ENCODE results near the gene NHEJ1.

The NHEJ1 gene

GRCh38 chr2:219182331-219183150 lies 21.9 kb upstream of the NHEJ1 start:
- DNase-seq, result no peak

- DNase-seq, result no peak
These were observed 20.9 kb upstream of the NHEJ1 start for GRCh38 chr2:219181531-219181930.

GRCh38 chr2:219180961-219181360 lies 20.3 kb upstream of the NHEJ1 start:
- no peak for DNase-seq

DNA sequence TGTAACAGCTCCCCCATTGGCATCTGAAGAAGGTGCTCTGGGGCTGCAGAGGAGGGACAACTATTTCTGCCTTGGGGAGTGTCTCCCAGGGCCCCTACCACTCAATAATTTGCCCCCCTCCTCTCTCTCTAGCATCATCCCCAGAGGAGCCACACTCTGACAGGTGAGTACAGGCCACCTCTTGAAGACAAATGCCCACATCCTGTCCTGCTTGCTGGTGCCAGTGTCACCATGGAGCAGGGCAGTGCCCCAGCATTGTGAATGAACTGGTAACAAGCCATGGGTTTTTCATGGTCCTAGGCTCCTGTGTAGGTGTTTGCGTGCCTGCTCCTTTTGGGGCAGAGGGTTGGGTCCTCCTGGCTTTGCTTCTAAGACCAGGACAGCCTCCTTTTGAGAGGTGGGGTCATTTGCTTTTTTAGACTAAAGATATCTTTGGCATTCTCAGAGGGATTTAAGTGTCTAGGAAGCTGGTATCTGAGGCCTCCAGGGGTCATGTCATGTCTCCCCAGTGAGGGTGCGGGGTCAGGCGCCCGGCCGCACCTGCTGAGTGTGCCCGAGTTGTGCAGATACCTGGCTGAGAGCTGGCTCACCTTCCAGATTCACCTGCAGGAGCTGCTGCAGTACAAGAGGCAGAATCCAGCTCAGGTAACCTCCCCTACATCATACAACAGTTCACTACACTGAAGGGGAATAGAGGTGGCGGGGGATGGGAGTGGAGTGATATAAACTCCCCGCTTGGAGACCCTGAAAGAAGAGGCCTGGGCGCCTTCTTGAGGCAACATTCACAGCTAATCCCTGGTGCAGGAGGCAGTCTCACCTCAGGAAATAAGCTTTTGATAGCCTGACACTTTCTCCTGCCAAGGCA lies 19.2 kb upstream of the NHEJ1 start:
- no peak for DNase-seq

DNA sequence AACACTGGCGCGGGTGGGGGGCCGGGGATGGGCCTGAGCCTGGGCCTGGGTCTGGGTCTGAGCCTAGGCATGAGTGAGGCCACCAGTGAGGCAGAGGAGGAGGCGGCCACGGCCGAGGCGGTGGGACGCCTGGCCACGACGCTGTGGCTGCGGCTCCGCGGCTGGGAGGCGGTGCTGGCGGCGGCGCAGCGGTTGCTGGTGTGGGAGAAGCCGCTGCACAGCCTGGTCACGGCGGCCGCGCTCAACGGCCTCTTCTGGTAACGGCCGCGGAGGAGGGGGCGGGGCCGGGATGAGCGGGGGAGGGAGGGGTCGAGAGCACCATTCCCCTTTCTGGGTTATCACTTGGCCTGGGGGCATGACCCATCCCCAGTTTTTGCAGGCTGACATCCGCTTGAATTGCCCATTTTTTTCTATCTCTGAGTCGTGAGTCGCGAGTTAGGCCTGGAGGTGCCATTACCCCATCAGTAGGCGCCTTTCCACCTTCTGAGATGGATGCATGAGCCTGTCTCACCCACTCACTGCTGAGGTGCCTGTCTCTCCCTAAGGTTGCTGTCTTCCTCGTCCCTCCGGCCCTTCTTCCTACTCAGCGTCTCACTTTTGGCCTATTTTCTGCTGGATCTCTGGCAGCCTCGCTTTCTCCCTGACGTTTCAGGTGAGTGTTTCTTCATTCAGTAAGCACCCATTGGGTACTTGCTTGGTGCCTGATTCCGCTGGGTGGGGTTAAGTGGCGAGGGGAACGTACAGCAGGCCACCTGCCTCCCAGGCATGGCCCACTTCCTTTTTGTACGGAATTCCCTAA lies 18.0 kb upstream of the NHEJ1 start:
- peak; percentile 44 for DNase-seq

DNA sequence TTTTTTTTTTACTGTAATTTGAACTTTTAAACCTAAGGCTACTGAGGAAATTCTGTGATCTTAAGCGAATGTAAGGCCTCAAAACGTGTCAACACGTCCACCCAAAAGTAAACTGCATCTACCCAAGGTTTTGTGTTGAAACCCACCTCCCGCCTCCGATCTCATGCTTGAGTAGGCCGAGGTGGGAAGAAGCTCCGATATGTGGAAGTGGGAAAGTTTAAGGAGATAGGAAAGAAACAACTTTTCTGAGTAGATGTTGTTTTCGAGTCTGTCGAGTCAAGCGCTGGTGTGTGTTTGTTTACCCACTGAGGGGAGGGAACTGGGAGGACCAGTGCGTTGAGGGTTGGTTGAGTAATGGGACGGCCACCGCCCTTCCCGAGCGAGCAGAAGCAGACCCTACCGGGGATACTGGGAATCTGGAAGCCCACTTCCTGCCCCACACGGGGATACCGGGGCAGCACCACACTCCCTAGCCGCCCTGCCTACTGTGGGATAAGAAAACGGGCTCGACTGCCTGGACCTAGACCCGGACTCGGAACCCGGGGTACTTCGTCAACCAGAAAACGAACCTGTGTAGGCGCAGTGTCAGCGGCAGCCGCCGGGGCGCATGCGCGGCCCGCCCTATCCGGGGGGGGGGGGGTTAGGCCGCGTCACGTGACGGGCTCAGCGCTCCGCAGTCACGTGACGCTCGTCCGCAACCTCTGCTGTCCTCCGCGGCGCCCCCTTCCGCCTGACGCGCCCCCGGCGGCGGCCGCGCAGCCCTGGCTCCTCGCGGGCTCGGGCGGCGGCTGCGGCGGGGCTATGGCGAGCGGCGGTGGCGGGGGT lies 17.1 kb upstream of the NHEJ1 start, which contains the start of gene RETREG2:
Gene RETREG2 (plus strand): TSS at position 724 of the 825 bp plus-strand sequence. CDS start 78 bp downstream, at position 802.
- DNase-seq, result peak; percentile 87

GRCh38 chr2:219176818-219177551 lies 16.4 kb upstream of the NHEJ1 start, which contains the start of gene CNPPD1:
Gene CNPPD1, minus strand, starts transcription at chr2:219176925. Its CDS starts 97 bp downstream, at chr2:219176828.
- DNase-seq, result peak; percentile 92

DNA sequence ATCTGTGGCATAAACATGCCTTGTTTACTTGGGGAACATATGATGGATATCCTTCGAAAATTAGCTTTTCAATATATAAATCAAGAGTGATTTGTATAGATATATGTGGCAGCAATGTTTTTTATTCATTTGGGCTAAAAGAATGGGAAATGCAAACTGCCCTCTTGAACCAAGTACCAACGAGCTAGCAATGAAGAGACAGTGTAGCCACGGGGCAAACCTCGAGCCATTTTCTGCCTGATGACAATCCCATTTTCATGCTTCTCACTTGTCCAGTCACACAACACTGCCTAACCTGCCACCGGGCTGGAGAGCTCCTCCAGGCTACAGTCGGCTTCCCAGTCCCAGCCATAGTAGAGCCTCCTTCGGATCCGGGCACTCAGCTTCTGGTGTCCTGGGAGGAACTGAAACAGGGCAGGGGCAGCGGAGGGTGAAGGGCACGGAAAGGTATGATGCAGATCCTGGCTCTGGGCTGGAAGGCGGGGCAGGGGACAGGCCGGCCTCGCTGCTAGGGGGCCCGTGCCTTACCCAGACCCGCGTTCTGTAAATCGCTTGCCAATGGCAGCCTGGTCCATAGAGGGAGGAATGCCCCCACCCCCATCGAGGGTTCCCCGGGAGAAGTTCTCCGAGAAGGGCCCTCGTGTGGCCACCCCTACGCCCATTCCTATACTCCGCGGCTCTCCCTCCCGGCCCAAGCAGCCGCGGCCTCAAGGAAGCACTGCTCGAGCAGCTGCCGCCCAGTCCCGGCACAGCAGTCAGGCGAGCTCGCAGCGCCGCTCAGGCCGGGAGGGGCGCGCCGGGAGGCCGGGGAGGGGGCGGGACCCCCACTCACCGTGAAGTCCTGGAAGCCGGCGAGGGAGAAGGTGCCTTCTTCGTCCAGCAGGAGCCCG lies 15.6 kb upstream of the NHEJ1 start:
- DNase-seq, result peak; percentile 74

DNA sequence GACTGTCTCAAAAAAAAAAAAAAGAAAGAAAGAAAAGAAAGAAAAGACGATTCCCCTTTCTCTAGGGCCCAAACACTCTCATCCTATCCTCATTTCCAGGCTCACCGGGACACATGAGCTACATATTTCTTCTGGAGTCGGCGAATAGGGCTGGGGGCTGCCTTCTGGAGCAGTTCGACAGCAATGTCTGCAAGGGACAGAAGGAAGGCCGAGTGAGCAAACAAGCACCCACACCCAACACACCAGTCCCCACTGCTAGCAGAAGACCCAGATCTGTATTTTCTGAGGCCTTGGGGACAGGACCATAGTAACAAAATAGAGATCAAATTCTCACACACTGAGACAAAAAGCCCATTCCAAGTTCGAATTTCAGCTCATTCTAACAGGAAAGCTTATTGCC lies 14.9 kb upstream of the NHEJ1 start:
- DNase-seq, result no peak

DNA sequence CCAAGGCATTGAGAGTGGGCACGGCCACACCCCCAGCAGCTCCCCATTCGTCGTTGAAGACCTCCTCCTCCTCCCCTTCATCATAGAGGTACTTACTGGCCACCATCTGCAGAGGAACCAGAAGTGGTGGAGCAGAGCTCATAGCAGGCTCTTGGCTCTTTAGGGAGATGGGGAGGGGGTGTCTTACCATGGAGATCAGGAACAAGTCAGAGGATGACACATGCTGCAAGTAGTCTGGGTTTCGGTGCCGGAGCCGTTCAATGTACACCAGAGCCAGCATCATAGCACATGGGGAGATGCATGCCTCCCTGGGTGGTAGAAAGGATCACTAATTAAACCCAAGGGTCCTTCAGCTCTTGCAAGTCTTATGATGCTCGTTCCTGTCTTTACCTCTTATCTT lies 14.2 kb upstream of the NHEJ1 start:
- no peak for DNase-seq

- no peak for DNase-seq
These were observed 13.5 kb upstream of the NHEJ1 start for GRCh38 chr2:219174146-219174545.

GRCh38 chr2:219173176-219173575 lies 12.6 kb upstream of the NHEJ1 start:
- DNase-seq, result no peak

- DNase-seq, result no peak
These were observed 11.9 kb upstream of the NHEJ1 start for GRCh38 chr2:219172231-219173154.

DNA sequence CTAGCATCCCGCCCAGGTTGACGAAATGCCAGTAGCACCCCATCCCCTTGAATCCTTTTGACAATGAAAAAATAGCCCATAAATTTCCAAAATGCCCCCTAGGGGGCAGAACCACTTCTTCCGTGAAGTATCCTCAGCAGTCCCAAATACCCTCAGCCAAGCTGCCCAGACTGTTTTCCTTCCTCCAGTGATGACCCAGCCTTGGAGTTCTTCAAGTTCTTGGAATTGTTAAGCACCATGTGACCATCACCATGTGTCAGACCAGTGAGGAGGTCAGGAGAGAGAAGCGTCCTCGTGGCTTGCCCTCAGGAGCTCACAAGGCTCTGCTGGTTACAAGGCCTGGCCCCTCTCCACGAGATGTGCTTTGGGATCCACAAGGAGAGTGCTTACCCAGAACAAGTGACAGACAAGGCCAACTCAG lies 10.6 kb upstream of the NHEJ1 start:
- peak; percentile 35 for DNase-seq

DNA sequence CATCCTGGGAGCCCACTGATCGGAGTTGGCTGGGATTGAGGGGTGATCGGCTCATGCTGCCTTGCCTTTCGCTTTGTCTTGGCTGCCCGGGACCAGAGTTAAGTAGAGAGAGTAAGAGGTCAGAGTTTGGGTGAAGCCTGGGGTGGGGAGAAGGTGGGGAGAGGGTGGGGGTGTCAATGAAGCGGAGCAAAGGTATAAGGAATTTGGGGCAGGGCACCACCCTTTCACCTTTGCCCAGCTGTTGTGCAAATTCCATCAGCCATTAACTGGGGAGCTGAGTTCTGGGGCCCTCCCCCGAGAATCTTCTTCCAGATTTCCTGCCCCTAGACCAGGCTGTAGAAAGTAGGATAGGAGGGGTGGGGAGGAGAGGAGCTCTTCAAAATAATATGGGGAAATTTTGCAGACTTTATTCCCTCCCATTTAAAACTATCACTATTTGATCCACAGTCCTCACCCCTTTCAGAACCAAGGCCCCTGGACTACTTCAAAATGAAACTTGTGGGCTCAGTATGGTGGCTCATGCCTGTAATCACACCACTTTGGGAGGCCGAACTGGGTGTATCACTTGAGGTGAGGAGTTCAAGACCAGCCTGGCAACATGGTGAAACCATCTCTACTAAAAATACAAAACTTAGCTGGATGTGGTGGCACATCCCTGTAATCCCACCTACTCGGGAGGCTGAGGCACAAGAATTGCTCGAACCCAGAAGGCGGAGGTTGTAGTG lies 9.5 kb upstream of the NHEJ1 start, which contains the start of gene SLC23A3:
Gene SLC23A3 (minus strand): TSS at position 100 of the 725 bp plus-strand sequence. CDS start 45 bp downstream, at position 55.
- DNase-seq, result no peak

DNA sequence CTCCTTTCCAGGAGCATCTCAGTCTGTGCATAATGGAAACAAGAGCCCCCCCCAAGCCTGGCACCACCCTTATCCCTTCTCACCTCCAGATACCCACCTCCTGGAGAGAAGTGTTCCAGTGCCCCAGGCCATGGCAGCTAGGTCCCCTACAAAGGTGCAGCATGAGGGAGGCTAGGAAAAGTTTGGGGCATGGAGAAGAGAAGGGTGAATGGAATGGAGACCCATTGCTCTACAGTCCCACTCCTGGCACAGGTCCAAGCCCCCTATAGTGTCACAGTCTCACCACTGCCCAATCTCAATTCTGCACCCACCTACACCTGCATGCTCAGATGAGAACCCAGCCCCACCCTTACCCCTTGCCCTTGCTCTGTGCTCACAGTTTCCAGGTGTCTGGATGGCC lies 8.3 kb upstream of the NHEJ1 start:
- no peak for DNase-seq

- DNase-seq, result no peak
These were observed 7.9 kb upstream of the NHEJ1 start for GRCh38 chr2:219168526-219168925.

DNA sequence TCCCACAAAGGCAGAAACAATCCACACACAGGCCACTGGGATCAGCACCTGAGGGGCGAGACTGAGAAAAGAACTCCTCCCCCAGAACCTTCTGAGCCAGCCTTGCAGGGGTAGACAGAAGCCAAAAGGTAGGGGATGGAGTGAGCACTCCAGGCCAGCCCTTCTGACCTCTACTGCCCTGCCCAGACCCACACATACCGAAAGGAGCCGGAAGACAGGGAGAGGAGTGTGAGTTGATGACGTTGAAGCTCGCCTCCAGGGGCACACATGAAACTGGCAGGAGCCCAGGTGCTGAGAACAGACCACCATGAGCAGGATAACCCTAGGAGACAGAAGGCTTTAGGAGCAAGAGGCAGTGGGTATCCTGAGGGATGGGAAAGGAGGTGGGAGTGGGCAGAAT lies 7.4 kb upstream of the NHEJ1 start:
- DNase-seq, result no peak

All from NCI-H69 (cell line).